ENCODE measurements around the gene AMH. TPM values are rescaled to one million over a fixed set of nuclear protein-coding genes. Genes with fewer than 3 reads are reported as not detected.

The AMH gene
- total and polyA plus RNA-seq, 4 donors: 1.5 to 3.1 (median 1.8) TPM

DNA sequence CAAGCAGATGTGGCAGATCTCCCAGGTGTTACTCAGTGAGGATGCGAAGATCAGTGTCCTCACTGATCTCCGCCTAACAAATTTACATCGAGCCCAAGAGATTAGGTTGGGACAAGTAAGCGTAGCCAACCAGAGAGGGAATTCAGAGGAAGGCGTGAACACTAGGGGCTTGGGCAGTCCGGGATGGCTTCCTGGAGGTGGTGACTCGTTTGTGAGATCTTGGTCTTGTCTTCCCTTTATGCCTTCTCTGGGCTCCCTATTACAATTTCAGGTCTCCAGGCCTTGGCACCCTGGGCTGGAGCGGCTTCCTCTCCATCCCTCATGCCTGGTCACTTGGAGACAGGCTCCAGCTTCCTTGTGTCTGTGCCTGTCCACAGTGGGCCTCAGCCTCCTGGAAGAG is 6.3 kb upstream of the AMH start:
- intact Hi-C loops (cut with DNase I): no loop called here
- DNase-seq: no peak

DNA sequence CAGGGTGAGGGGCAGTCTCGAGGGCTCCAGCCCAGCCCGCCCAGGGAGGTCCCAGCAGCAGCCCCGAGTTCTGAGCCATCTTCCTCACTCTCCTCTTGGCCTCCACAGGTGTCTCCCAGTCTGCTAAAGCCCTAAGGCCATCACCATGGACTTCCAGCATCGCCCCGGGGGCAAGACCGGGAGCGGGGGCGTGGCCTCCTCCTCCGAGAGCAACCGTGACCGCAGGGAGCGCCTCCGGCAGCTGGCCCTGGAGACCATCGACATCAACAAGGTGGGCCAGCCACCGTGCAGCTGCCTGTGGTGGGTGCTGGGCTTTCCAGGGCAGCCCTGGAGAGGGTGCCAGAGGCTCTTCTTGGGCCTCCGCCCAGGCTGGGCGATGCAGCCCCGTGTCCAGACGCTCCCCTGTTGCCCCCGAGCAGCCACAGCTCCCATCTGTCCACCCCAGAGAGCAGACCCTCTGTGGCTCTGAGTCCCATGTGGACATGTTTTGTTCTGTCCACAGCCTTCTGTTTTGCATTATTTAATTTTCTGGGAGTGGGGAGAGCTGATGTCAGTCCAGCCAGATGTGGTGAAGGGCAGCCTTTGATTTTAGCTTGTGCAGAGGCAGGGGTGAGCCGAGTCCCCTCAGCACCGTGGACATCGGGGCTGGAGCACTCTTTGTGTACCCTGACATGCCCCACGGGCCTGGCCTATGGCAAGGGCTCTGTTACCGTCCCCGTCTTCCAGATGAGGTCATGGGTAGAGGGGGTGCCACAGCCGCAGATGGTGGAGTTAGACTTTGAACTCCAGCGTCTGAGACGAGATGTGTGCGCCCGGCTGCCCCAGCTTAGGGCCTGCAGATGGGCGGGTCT is 5.6 kb upstream of the AMH start:
- Histone ChIP-seq H3K27ac (ENCODE audit: low read depth in 1 of 2, low read length in 2 of 2) (no peak overlapping the region), H3K9me3 (ENCODE audit: control insufficient read depth, low read length) (no peaks in the 10 kb centered on the region), H3K36me3 (ENCODE audit: control insufficient read depth in 1 of 2, insufficient read depth in 2 of 2, low read length in 1 of 2) (peaks cover 11 to 17% of the 10 kb centered on the region in 2 donors), H3K4me1 (ENCODE audit: control insufficient read depth in 1 of 2, insufficient read depth in 2 of 2, low read length in 2 of 2) (peaks cover 0 to 5% of the 10 kb centered on the region in 2 donors), H3K27me3 (ENCODE audit: control insufficient read depth in 1 of 2, insufficient read depth in 2 of 2, low read length in 1 of 2) (no peaks in the 10 kb centered on the region), H3K4me3 (ENCODE audit: low read length in 2 of 2) (no peak overlapping the region)
- 74 to 79% methylated on average over 32 of the region's 32 CpGs for WGBS, 2 donors
- DNase-seq (no peak), ATAC-seq (ENCODE audit: low FRiP score) (no peak)
- intact Hi-C loops (cut with DNase I): no loop called here

More for the DNA sequence above, 6.3 kb upstream of the AMH start:
- no peak for ATAC-seq (ENCODE audit: low FRiP score)
- H3K27me3 ChIP-seq (ENCODE audit: control insufficient read depth in 1 of 2, insufficient read depth in 2 of 2, low read length in 1 of 2): no peaks in the 10 kb centered on the region
- H3K9me3 ChIP-seq (ENCODE audit: control insufficient read depth, low read length): no peaks in the 10 kb centered on the region
- no peak overlapping the region for H3K27ac ChIP-seq (ENCODE audit: low read depth in 1 of 2, low read length in 2 of 2)
- no peak overlapping the region for H3K4me3 ChIP-seq (ENCODE audit: low read length in 2 of 2)
- peaks cover 11 to 17% of the 10 kb centered on the region in 2 donors for H3K36me3 ChIP-seq (ENCODE audit: control insufficient read depth in 1 of 2, insufficient read depth in 2 of 2, low read length in 1 of 2)
- 86 to 90% methylated on average over 8 of the region's 8 CpGs for WGBS, 2 donors
- H3K4me1 ChIP-seq (ENCODE audit: control insufficient read depth in 1 of 2, insufficient read depth in 2 of 2, low read length in 2 of 2): peaks cover 0 to 5% of the 10 kb centered on the region in 2 donors

GRCh38 chr19:2244125-2244411 is 5.1 kb upstream of the AMH start:
- no peak for ATAC-seq (ENCODE audit: low FRiP score)
- H3K27ac ChIP-seq (ENCODE audit: low read depth in 1 of 2, low read length in 2 of 2): no peak overlapping the region
- peaks cover 0 to 5% of the 10 kb centered on the region in 2 donors for H3K4me1 ChIP-seq (ENCODE audit: control insufficient read depth in 1 of 2, insufficient read depth in 2 of 2, low read length in 2 of 2)
- no peaks in the 10 kb centered on the region for H3K27me3 ChIP-seq (ENCODE audit: control insufficient read depth in 1 of 2, insufficient read depth in 2 of 2, low read length in 1 of 2)
- H3K36me3 ChIP-seq (ENCODE audit: control insufficient read depth in 1 of 2, insufficient read depth in 2 of 2, low read length in 1 of 2): peaks cover 11 to 17% of the 10 kb centered on the region in 2 donors
- no peak overlapping the region for H3K4me3 ChIP-seq (ENCODE audit: low read length in 2 of 2)
- WGBS, 2 donors: 91 to 92% methylated on average over 12 of the region's 12 CpGs
- intact Hi-C loops (cut with DNase I): no loop called here
- no peak for DNase-seq
- H3K9me3 ChIP-seq (ENCODE audit: control insufficient read depth, low read length): no peaks in the 10 kb centered on the region

GRCh38 chr19:2244486-2244885 is 4.6 kb upstream of the AMH start:
- H3K36me3 ChIP-seq (ENCODE audit: control insufficient read depth in 1 of 2, insufficient read depth in 2 of 2, low read length in 1 of 2): peaks cover 11 to 17% of the 10 kb centered on the region in 2 donors
- no peak overlapping the region for H3K27ac ChIP-seq (ENCODE audit: low read depth in 1 of 2, low read length in 2 of 2)
- 92 to 93% methylated on average over 21 of the region's 21 CpGs for WGBS, 2 donors
- intact Hi-C loops (cut with DNase I): no loop called here
- peaks cover 0 to 5% of the 10 kb centered on the region in 2 donors for H3K4me1 ChIP-seq (ENCODE audit: control insufficient read depth in 1 of 2, insufficient read depth in 2 of 2, low read length in 2 of 2)
- H3K4me3 ChIP-seq (ENCODE audit: low read length in 2 of 2): no peak overlapping the region
- H3K9me3 ChIP-seq (ENCODE audit: control insufficient read depth, low read length): no peaks in the 10 kb centered on the region
- H3K27me3 ChIP-seq (ENCODE audit: control insufficient read depth in 1 of 2, insufficient read depth in 2 of 2, low read length in 1 of 2): no peaks in the 10 kb centered on the region
- ATAC-seq (ENCODE audit: low FRiP score) (no peak), DNase-seq (no peak)

DNA sequence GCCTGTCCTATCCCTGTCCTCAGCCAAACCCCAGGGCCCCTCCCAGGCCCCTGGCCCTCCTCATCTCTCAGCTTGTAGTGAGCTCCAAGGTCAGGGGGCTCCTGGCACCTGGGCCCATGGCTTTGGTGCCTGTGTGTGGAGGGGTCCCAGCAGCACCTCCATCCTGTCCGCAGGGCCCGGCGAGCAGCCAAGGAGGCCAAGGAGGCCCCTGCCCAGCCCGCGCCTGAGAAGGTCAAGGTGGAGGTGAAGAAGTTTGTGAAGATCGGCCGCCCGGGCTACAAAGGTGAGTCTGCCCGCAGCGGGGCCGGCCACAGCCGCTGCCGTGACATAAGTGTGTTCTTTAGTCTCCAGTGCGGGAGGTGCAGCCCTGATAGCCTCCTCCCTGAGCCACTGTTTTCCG is 3.9 kb upstream of the AMH start:
- Histone ChIP-seq H3K36me3 (ENCODE audit: control insufficient read depth in 1 of 2, insufficient read depth in 2 of 2, low read length in 1 of 2) (peaks cover 11 to 17% of the 10 kb centered on the region in 2 donors), H3K4me1 (ENCODE audit: control insufficient read depth in 1 of 2, insufficient read depth in 2 of 2, low read length in 2 of 2) (peaks cover 0 to 5% of the 10 kb centered on the region in 2 donors), H3K27ac (ENCODE audit: low read depth in 1 of 2, low read length in 2 of 2) (no peak overlapping the region), H3K9me3 (ENCODE audit: control insufficient read depth, low read length) (no peaks in the 10 kb centered on the region), H3K27me3 (ENCODE audit: control insufficient read depth in 1 of 2, insufficient read depth in 2 of 2, low read length in 1 of 2) (no peaks in the 10 kb centered on the region), H3K4me3 (ENCODE audit: low read length in 2 of 2) (no peak overlapping the region)
- intact Hi-C loops (cut with DNase I): no loop called here
- no peak for ATAC-seq (ENCODE audit: low FRiP score)
- WGBS, 2 donors: 93 to 95% methylated on average over 14 to 15 of the region's 15 CpGs
- no peak for DNase-seq

GRCh38 chr19:2246014-2246620 is 3.0 kb upstream of the AMH start:
- H3K27me3 ChIP-seq (ENCODE audit: control insufficient read depth in 1 of 2, insufficient read depth in 2 of 2, low read length in 1 of 2): no peaks in the 10 kb centered on the region
- no peak overlapping the region for H3K4me3 ChIP-seq (ENCODE audit: low read length in 2 of 2)
- intact Hi-C loops (cut with DNase I): no loop called here
- WGBS, 2 donors: 90 to 93% methylated on average over 25 of the region's 25 CpGs
- DNase-seq (no peak), ATAC-seq (ENCODE audit: low FRiP score) (no peak)
- peaks cover 11 to 17% of the 10 kb centered on the region in 2 donors for H3K36me3 ChIP-seq (ENCODE audit: control insufficient read depth in 1 of 2, insufficient read depth in 2 of 2, low read length in 1 of 2)
- no peak overlapping the region for H3K27ac ChIP-seq (ENCODE audit: low read depth in 1 of 2, low read length in 2 of 2)
- H3K9me3 ChIP-seq (ENCODE audit: control insufficient read depth, low read length): no peaks in the 10 kb centered on the region
- no peaks in the 10 kb centered on the region for H3K4me1 ChIP-seq (ENCODE audit: control insufficient read depth in 1 of 2, insufficient read depth in 2 of 2, low read length in 2 of 2)

DNA sequence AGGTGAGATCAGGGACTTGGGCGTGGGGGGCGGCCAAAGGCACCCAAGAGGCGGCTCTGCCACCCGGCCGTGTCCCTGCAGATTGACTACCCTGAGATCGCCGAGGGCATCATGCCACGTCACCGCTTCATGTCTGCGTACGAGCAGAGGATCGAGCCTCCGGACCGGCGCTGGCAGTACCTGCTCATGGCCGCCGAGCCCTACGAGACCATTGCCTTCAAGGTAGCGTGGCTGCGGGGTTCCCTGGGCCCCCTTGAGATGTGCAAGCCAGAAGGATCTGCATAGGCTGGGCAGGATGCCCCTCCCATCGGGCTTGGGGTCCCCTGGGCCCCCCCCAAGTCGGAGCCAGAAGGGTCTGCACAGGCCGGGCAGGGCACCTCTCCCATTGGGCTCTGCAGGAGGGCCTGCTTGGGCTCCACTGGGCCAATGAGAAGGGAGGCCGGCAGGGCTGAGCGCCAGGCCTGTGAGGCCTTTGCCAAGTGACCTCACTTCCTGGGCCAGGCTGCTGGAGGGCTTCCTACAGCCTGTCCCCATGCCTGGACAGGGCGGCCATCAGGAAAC is 2.2 kb upstream of the AMH start:
- H3K4me1 ChIP-seq (ENCODE audit: control insufficient read depth in 1 of 2, insufficient read depth in 2 of 2, low read length in 2 of 2): no peaks in the 10 kb centered on the region
- WGBS, 2 donors: 75 to 79% methylated on average over 26 of the region's 26 CpGs
- H3K9me3 ChIP-seq (ENCODE audit: control insufficient read depth, low read length): no peaks in the 10 kb centered on the region
- intact Hi-C loops (cut with DNase I): no loop called here
- H3K27ac ChIP-seq (ENCODE audit: low read depth in 1 of 2, low read length in 2 of 2): no peak overlapping the region
- no peak overlapping the region for H3K4me3 ChIP-seq (ENCODE audit: low read length in 2 of 2)
- DNase-seq (no peak), ATAC-seq (ENCODE audit: low FRiP score) (peak; percentile 36)
- H3K27me3 ChIP-seq (ENCODE audit: control insufficient read depth in 1 of 2, insufficient read depth in 2 of 2, low read length in 1 of 2): no peaks in the 10 kb centered on the region
- H3K36me3 ChIP-seq (ENCODE audit: control insufficient read depth in 1 of 2, insufficient read depth in 2 of 2, low read length in 1 of 2): peaks cover 11 to 17% of the 10 kb centered on the region in 2 donors

DNA sequence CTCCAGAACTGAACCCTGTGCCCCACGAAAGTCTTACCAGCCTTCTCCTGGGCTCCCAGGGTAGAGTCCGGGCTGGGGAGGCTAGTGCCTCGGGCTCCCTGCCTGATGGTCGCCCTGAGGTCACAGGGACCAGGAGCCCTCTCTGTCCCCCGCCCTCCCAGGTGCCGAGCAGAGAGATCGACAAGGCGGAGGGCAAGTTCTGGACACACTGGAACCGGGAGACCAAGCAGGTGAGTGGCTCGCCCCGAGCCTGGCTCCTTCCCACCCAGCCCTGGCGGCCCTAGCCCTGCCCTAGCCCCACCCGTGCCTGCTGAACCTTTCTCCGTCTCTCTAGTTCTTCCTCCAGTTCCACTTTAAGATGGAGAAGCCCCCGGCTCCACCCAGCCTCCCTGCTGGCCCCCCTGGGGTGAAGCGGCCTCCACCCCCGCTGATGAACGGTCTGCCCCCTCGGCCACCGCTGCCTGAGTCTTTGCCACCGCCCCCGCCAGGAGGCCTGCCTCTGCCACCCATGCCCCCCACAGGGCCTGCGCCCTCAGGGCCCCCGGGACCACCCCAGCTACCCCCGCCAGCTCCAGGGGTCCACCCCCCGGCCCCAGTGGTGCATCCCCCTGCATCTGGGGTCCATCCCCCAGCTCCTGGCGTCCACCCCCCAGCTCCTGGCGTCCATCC is 1.6 kb upstream of the AMH start:
- peaks cover 11 to 17% of the 10 kb centered on the region in 2 donors for H3K36me3 ChIP-seq (ENCODE audit: control insufficient read depth in 1 of 2, insufficient read depth in 2 of 2, low read length in 1 of 2)
- H3K4me1 ChIP-seq (ENCODE audit: control insufficient read depth in 1 of 2, insufficient read depth in 2 of 2, low read length in 2 of 2): no peaks in the 10 kb centered on the region
- H3K4me3 ChIP-seq (ENCODE audit: low read length in 2 of 2): no peak overlapping the region
- intact Hi-C loops (cut with DNase I): no loop called here
- 84 to 89% methylated on average over 25 to 28 of the region's 28 CpGs for WGBS, 2 donors
- no peak for DNase-seq
- no peak overlapping the region for H3K27ac ChIP-seq (ENCODE audit: low read depth in 1 of 2, low read length in 2 of 2)
- ATAC-seq (ENCODE audit: low FRiP score): no peak
- H3K9me3 ChIP-seq (ENCODE audit: control insufficient read depth, low read length): no peaks in the 10 kb centered on the region
- no peaks in the 10 kb centered on the region for H3K27me3 ChIP-seq (ENCODE audit: control insufficient read depth in 1 of 2, insufficient read depth in 2 of 2, low read length in 1 of 2)
